LoVo (cell line): ENCODE results near the gene ISCU.
"Not testable (repeated sequence)": the region's sequence is repeated elsewhere in the genome, so short reads cannot be mapped to it uniquely, and the experiment has no call there.

Source experiments
- DNase-seq: peaks from one replicate; pipeline ENCODE4 v3.0.0-alpha.2; 2016; ENCODE audit warnings: low spot score

Gene ISCU

DNA sequence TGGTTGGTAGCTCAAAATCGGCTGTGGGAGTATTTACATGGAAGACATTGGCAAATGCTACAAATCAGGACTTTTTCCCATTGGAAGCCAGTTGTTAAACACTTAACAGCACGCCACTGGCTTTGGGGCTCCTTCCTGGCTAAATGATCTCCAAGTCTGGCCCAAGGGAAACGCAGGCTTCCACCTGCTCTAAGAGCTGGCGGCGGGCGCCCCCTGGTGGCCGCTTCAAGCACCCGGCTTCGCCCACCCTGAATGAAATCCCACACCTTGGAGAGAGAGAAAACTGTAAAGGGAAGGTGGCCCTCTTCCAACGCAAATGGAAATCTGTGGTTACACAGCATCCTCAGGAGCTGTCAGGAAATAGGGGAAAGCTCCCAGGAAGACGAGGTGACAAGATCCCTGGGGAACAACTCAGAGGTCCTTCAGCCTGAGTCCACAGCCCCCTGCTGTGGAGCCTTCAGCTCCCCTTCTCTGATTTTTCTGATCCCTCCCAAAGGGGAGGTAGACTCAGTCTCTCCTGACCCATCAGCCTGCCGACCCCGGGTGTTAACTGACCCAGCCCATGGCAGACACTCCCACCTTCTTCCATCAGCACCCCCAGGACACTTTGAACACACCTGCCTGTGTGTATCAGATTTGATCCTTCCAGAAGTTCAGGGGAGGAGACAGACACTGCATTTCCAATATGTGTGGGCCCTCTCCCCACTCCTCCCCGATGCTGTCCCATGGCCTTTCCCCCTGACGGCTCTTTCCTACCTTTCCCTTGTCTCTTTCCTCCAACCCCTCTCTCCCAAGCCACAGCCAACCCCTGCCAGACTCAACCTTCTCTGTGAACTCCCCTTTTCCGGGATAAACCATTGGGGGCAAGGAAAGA, 55.9 kb downstream of the ISCU start:
- DNase-seq = peak; percentile 84

DNA sequence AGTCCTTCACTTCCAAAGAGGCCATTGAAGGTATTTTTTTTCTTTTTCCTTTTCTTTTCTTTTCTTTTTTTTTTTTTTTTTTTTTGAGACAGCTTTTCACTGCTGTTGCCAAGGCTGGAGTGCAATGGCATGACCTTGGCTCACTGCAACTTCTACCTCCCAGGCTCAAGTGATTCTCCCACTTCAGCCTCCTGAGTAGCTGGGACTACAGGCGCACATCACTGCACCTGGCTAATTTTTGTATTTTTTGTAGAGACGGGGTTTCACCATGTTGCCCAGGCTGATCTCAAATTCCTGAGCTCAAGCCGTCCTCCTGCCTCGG, 56.5 kb downstream of the ISCU start:
- not testable (repeated sequence) for DNase-seq
